HG02642 (cell line): Measurements from ENCODE around the gene ALCAM.

ENCODE experiments used
- ATAC-seq: cut with Tn5 transposase; IDR thresholded peaks from one replicate; pipeline ENCODE4 v1.9.1; 2021; ENCODE audit warnings: mild to moderate bottlenecking; ENCODE audit not compliant: unreplicated experiment, poor library complexity

ALCAM gene

DNA sequence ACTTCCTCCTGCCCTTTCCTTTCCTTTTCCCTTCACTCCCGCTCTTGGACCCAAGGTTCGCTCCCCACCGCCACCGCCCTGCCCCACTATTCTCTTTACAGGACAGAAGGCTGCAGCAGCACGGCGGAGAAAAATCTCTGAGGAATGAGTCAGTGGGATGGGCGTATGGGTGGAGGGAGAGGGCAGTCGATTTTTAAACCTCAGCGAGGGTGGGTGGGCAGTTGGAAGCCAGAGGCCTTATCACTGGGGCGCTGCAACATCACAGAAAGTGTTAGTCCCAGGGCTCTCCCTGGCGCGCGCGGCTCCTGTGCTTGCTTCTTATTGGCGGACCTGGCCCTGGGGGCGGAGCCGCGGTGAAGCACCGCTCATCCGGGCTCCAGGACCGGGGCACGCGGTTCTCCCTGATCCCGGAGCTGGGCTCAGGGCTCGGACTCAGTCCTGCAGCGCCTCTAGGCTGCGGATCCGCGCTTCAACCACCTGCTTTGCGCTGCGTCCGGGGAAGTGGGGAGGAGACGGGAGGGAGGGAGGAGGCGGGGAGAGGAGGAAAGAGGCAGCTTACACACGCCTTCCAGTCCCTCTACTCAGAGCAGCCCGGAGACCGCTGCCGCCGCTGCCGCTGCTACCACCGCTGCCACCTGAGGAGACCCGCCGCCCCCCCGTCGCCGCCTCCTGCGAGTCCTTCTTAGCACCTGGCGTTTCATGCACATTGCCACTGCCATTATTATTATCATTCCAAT lies at the start of gene ALCAM:
TSS of gene ALCAM (plus strand) at position 584 of the 737 bp plus-strand sequence.
- peak; percentile 64 for ATAC-seq

DNA sequence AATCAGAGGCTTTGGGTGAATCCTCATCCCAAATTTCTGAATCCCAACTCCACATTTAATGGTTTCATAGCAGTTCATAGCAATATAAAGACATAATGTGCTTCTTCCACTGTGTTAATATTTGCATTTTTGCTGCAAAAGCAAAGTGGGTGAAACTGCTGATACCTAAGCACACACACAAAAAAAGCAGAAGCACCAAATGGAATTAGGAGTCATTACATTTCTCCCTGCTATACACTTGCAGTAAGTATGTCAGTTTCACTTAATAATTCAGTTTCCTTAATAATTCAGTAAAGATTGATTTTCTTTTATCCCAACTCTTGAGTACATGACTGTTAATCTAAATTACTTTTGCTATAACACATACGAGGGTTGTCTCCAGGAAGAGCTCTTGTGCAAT lies 48.9 kb upstream of the ALCAM start:
- no peak for ATAC-seq

DNA sequence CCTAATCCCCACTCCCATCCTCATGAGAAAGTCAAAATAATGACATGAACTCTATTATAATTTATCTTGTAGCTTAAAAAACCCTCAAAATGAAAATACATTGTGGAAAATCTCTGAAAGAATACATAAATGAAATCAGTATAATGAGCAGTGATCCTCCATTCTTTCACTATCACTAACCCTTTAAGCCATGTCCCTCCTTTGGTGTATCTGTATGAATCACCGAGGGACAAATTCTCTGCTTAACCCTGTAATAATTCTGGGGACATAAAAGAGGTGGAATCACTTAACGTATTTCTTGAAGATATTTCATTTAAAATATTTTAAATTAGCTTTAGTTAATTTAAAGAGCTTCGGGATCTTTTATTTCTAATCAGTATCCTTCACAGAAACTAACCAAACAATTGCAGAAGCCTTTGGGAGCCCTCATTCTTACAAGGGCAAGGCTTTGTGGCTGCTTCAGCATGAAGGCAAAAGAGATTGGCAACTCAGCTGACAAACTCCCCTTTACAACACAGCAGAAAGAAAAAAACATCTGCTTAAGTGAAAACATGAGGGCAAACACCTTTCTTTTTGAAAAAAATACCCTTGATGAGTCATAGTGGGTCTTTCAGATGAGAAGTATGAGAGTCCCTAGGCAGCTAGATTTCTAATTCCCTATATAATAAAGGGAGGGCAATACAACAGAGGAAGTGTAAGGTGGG lies 44.0 kb upstream of the ALCAM start:
- peak; percentile 96 for ATAC-seq

DNA sequence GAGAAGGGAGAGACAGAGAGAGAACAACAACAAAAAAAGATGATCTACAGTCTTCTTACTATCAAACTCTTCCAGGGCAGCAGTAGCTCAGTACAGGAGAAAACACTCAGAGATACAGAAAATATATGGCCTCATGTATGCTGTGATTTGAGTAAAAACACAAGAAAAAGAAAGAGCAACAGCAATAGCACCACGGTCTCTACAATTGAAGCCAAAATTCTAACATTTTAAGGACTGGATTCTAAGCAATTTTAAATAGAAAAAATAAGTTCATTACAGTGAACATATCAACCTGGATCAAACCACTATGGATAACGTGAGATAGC lies 43.5 kb upstream of the ALCAM start:
- no peak for ATAC-seq

DNA sequence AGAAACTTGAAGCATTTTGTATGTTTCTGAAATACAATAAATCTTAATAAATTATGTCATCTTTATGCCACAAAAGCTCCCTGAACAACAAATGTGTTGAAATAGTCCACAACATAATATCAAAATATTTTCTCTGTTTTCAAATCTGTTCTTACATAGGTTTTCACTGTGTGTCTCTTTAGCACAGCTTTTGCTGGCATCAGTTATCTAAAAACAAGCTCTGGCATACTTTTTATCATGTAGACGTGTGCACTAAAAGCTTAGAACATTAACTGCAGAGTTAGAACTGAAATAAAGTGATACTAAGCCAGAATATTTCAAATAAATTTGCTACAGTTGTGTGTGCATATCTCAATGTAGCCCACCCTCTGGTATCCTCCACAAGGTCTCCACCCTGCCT lies 41.8 kb upstream of the ALCAM start:
- no peak for ATAC-seq

DNA sequence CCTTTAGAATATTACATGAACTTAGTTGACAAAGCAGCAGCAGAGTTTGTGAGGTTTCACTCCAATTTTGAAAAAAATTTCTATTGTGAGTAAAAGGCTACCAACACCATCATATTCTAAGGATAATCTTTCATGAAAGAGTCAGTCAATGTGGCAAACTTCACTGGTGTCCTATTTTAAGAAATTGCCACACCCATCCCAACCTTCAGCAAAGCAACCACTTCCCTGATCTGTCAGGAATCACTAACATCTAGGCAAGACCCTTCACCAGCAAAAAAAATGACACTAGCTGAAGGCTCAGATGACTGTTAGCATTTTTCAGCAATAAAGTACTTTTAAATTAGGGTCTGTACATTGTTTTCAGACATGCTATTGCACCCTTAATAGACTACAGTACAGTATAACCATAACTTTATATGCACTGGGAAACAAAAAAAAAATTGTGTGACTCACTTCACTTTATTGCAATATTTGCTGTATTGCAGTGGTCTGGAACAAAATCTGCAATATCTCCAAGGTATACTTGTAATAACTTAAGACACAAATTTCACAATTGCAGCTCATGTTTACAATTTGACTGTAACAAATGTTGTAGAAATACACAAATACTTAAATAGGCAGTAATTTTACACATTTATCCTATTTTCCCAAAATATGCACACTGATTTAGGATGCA lies 38.9 kb upstream of the ALCAM start:
- no peak for ATAC-seq

DNA sequence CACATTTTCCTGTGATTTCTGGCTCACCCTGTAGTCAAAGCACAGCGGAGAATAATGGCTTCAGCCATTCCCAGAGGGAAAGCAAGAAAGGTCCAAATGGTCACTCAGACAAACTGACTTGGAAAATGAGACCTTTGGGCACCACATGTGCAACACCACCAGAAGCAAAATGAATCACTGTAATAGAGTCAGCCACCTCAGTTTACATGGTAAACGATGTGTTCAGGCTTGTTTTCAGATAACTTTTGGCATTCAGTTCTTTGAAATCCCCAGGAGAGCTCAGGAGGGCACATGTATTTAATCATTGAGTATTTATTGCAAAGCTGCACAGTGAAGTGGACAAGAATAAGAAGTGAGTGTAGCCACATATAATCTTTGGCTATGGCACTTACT lies 38.4 kb upstream of the ALCAM start:
- no peak for ATAC-seq

DNA sequence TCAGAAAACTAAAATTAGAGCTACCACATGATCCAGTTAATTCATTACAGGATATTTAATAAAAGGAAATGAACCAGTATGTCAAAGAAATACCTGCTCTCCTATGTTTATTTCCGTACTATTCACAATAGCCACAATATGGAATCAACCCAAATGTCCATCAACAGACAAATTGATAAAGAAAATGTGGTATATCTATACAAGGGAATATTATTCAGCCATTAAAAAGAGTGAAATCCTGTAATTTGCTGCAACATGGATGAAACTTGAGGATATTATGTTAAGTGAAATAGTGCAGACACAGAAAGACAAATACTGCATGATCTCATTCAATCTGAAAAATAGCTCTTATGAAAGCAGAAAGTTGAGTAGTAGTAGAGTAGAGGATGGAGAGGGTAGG lies 33.7 kb upstream of the ALCAM start:
- ATAC-seq: no peak

DNA sequence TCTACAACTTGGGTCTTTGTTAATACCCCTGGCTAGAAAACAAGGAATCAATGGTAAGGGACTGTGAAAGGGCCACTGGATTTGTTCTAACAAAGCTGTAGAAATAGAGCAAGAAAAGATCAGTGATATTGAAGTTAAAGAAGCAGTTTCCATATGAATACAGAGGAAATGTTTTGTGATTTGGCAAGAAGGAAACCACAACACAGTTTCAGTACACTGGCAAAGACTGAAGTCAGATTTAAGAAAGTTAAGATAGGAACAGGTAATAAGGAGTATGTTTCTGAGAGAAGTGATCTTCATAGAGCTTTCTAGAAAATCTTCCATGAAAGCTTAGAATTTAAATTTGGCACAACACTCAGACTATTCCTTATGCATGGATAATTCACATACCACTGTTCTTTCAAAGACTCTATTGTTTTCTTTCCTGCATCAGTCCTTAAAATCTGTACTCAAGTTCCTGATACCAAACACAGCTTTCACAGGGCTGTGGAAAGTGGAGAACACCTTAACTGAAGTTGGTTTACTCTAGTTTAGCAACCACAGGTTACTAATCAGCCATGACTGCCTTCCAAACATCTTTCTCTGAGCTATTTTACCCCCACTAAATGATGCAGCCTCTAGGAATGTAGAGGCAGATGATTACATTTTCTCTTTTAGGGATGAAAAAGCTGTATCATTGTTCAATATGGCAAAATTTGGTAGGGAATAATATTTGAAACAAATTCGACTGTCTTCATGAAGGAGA lies 32.4 kb upstream of the ALCAM start:
- peak; percentile 64 for ATAC-seq

DNA sequence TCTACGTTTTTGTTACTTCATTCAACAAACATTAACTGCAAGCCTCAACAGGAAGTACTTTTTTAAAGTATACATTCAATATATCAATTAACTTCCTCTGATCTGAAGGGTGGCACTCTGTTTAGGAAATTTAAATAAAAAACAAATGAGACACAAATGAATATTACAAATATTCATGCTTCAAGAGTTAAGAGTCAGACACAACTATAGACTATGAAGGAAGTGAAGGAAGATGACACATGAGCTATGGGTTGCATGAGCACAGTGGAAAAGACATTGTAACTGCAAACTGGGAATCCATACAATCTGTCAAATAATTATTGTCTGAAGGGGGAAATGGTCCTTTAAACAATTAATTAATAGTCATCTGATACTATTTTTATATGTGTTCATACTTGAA lies 26.8 kb upstream of the ALCAM start:
- ATAC-seq: no peak

DNA sequence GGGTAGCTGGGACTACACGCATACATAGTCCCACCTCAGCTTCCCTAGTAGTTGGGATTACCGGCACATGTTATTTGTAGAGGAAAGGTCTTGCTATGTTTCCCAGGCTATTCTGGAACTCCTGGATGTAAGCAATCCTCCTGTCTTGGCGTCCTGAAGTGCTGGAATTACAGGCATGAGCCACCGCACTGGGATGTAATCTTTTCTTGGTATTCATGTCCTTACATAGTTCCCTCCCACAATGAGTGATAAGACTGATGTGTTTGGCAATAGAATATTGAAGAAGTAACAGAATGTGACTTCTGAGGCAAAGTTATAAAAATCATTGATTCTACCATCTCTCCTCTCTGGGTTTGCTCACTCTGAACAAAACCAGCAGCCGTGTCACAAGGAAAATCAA lies 22.7 kb upstream of the ALCAM start:
- ATAC-seq: no peak

DNA sequence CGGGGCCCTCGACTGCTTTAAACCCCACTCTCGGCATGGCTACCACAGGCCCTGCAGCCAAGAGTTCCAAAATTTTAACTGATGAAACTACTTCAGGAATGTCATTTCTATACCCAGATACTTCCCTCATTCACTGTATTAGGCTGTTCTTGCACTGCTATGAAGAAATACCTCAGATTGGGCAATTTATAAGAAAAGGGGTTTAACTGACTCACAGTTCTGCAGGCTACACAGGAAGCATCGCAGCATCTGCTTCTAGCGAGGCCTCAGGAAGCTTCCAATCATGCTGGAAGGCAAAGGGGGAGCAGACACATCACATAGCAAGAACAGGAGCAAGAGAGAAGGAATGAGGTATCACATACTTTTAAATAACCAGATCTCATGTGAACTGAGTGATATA lies 21.6 kb upstream of the ALCAM start:
- ATAC-seq: no peak

DNA sequence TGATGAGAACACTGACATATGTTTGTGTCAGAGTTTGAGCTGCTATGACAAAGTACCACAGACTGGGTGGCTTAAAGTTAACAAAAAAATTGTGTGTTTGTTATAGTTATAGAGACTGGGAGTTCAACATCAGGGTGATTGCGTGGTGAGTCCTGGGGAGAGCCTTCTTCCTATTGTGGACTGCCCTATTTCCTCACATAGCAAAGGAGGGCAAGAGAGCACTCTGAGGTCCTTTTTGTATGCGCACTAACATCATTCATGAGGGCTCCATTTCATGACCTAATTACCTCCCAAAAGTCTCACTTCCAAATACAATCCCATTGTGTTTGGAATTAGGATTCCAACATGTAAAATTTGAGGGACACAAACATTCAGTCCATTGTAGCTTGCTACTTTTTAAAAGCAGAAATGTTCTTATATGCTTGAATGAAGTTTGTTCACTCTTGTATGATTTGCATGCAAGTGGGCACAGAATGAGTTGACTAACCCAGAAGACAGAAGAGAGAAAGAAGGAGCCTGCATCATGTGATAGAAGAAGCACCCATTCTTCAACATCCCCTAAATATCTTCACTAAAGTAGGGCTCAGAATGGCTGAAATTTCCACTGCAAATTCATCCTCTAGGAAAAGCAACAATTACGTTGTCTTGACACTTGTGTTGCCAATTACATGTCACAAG lies 18.9 kb upstream of the ALCAM start:
- ATAC-seq: peak; percentile 96

DNA sequence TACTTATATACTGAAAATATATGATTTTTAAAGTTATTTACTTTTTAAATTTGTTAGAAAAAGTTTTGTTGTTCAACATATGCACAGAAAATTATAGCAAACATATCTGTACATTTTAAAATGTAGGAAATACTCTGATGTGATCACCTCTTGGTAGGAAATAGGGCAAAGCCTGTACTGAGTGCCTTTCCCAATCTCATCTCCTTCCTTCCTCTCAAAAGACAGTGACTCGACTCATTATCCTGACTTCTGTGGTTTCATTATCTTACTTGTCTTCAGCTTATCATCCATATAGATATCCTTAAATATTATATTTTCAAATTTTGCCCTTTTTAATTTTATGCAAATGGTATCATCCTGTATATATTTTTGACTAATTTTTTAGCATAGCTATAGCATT lies 18.4 kb upstream of the ALCAM start:
- ATAC-seq: no peak

DNA sequence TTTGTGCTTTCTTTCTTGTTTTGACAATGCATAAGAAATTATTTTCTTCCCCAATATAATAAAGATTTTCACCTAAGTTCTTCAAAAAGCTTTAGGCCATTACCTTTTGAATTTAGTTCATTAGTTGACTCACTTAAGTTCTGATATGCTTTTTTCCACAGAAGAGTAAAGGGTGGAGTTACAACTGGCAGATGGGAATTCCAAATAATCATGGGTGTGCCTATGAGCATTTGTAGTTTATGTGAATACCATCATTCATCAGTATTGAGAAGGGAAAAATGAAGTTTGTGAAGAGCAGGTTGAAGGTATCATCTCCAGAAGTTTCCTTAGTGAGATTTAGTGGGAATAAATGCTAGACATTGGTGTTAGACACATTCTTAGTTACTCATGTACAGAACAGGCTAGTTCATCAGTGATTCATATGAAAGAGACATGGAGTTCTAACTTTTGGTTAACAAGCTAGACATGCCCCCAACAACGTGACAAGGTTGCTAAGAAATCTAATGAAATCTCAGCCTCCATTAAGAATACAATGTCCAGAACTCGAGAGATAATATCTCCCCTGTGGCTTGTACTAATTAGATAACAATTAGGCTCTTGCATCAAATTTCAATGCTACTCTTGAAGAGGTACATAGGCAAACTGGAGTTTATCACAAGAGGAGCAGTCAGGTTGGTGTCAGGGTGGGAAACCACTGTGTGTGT lies 16.9 kb upstream of the ALCAM start:
- no peak for ATAC-seq

DNA sequence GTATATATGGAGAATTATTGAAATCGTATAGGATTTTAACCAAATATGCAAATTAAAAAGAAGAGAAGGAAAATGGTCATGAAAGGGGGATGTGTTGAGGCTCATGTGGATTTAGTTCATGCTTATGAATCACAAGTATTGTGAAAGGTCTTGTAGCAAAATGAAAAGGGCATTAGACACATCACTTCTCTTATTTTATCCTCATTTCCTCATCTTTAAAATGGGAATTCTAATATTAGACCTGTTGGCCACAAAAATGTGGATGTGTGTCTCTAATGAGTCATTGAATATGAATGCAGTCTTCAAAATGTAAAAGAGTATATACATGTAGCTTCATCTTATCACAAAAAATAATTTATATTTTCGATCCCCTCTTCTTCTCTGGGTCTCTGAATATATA lies 14.9 kb upstream of the ALCAM start:
- no peak for ATAC-seq

DNA sequence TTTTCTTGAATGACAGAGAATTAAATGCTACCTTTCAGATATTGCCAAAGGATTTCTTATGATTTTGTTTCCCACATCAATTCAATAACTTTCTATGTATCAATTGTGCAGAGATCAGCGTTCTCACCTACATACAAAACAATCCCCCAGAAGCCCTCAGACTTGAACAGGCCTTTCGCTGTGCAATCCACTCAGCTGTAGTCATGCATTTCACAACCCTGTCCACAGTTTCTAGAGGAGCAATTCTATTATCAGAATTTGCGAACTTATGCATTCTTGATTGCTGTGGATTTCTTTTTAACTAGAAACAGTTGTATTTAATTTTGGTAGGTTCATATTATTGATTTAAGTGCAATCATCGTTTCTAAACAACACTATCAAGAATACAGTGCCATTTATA lies 13.7 kb upstream of the ALCAM start:
- no peak for ATAC-seq

DNA sequence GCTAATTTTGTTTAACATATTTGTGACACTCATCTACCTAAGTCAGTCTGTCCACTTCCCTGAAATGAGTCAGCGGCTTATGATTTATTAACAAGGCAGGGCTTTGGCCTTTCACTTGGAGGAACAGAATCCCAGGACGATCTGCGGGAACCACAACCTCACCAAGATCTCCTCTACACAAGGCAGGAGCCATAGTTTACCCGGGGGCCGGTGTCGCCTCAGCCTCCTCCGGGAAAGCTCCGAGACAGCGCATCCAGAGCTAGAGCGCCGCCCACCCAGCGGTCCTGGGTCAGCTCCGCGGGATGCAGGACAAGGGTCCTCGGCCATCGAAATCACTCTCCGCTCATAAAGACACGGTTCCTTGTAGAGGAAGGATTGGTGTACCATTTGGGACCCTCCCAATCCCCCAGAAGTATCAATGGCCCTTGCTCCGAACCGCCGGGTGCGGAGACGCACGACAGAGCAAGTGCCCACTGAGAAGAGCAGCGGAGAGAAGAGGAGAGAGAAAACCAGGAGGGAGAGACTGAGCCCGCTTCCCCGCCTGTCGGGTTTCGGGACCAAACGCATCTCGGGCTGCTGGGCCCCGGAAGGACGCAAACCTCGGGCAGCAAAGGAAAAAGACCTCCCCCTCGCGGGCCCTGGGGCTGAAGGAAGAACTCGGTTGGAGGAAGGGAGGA lies 13.1 kb upstream of the ALCAM start:
- peak; percentile 60 for ATAC-seq

DNA sequence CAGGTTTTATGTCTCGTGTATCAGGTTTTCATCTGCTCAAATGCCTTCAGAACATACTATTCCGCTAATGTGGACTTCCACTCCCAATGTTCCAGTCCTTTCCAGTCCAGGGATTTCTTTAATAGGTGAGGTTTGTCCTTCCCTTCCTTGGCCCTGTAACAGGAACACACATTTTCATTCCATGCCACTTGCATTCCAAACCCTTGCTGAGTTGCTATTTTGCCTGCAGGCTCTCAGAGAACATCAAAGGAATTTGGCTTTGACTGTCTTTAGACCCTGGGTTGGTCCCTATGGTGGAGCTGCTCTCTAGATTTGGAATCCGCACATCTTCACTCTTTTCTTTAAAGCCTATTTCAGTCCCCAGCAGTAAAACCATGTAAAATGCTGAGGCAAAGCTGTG lies 12.3 kb upstream of the ALCAM start:
- ATAC-seq: no peak
